Spleen (tissue), 11 donors: ENCODE measurements around the gene ATG4C. TPM values are rescaled to one million over a fixed set of nuclear protein-coding genes. Genes with fewer than 3 reads are reported as not detected.

Experiments
- DNase-seq: peaks from one replicate; pipeline ENCODE4 v3.0.0-alpha.2; 2020
- H3K27ac ChIP-seq, 8 donors: fragments of 200-600 bp; sonication (generic) in 7 of 8; 1 replicate in 4 of 8; 2 replicates in 4 of 8; pipeline versions ENCODE4 v1.5.0 to v1.8.0; 2016 to 2021; ENCODE audit warnings: inconsistent platforms in 4 of 8, mild to moderate bottlenecking in 4 of 8, moderate library complexity in 1 of 8
- H3K27me3 ChIP-seq, 7 donors: fragments of 200-600 bp; sonication (generic) in 6 of 7; replicated peaks in 1 of 7; 1 replicate in 4 of 7; 2 replicates in 3 of 7; pipeline versions ENCODE4 v1.5.0 to v1.8.0; 2016 to 2021; ENCODE audit warnings: inconsistent platforms in 3 of 7, mild to moderate bottlenecking in 1 of 7
- H3K36me3 ChIP-seq, 6 donors: fragments of 200-600 bp; sonication (generic) in 5 of 6; 1 replicate in 4 of 6; 2 replicates in 2 of 6; pipeline versions ENCODE4 v1.5.0 to v1.8.0; 2016 to 2021; ENCODE audit warnings: inconsistent platforms in 2 of 6
- H3K4me1 ChIP-seq, 6 donors: fragments of 200-600 bp; sonication (generic) in 5 of 6; 1 replicate in 3 of 6; 2 replicates in 3 of 6; pipeline versions ENCODE4 v1.5.0 to v1.8.0; 2016 to 2021; ENCODE audit warnings: inconsistent platforms in 3 of 6
- H3K4me3 ChIP-seq, 8 donors: fragments of 200-600 bp; sonication (generic) in 7 of 8; 1 replicate in 4 of 8; 2 replicates in 4 of 8; pipeline versions ENCODE4 v1.5.0 to v1.8.0; 2016 to 2021; ENCODE audit warnings: inconsistent platforms in 4 of 8, mild to moderate bottlenecking in 4 of 8, moderate library complexity in 2 of 8
- H3K9me3 ChIP-seq, 8 donors: fragments of 200-600 bp; sonication (generic) in 7 of 8; 1 replicate in 4 of 8; 2 replicates in 4 of 8; pipeline versions ENCODE4 v1.5.0 to v1.8.0; 2016 to 2021; ENCODE audit warnings: inconsistent platforms in 4 of 8
- CTCF ChIP-seq, 11 experiments: fragments of 200-600 bp in 7 of 11; fragments of 450-650 bp in 4 of 11; sonication (generic) in 4 of 11; IDR thresholded peaks in 8 of 11; conservative IDR thresholded peaks in 3 of 11; 1 replicate in 7 of 11; 2 replicates in 4 of 11; pipeline versions ENCODE4 v1.4.0 to v1.8.0; 2016 to 2021; ENCODE audit warnings: antibody characterized with exemption in 11 of 11, inconsistent platforms in 4 of 11, mild to moderate bottlenecking in 1 of 11
- POLR2A ChIP-seq, 3 donors: fragments of 450-650 bp; IDR thresholded peaks; one replicate each; pipeline ENCODE4 v1.5.1; 2017; ENCODE audit warnings: antibody characterized with exemption in 3 of 3, mild to moderate bottlenecking in 1 of 3
- POLR2AphosphoS5 ChIP-seq, 3 donors: sonication (generic); formaldehyde crosslinking; IDR thresholded peaks; one replicate each; pipeline ENCODE4 v1.5.1; 2017; ENCODE audit warnings: antibody characterized with exemption in 3 of 3
- WGBS, 5 donors: extraction: QIAGEN DNeasy Blood & Tissue Kit in 3 of 5; methylation state at CpG; one replicate each; pipeline versions ENCODE4 v1.1.5 to v1.1.7; 2013 to 2018; 5-methylcytosine and 5-hydroxymethylcytosine counted together
- intact Hi-C: fragments of 100-400 bp; cut with DNase I; formaldehyde crosslinking; loops from one replicate; pipeline ENCODE4 v1.15.0; 2023; ENCODE audit warnings: low total_unique reads
- polyA plus RNA-seq, 3 donors: library from polyadenylated mRNA; stranded (reverse); fragments of 200-250 nt; gene quantifications; one replicate each; pipeline ENCODE4 v1.2.1, GENCODE V29; 2013
- total RNA-seq, 7 donors: library from RNA; depleted of rRNA in 3 of 7; stranded (reverse); fragments of >200 nt in 3 of 7; fragmentation: NEBNext Ultra II Directional in 4 of 7; extraction: Animal tissue kit (Norgen Biotek cat#: 25700) in 4 of 7; gene quantifications; one replicate each; pipeline versions ENCODE4 v1.1.0 to v1.2.1, GENCODE V29; 2016 to 2021
- donor health status: healthy with polysubstance abuse.
- donor health status: DM: no; HTN: no; CAD: no; lungs with moderate emphysema.
- donor health status: DM: no; HTN: no; CAD: no.
- donor health status: Bipolar disorder and iron deficiency.
- donor health status: healthy.
- donor health status: DM: no; HTN: no; CAD: no.
- donor health status: DM: yes; HTN: yes; CAD: no.

The ATG4C gene
- total and polyA plus RNA-seq, 10 donors, result 9.3 to 24.1 (median 15.7) TPM

- no peak for DNase-seq
- H3K27me3 ChIP-seq, result peaks cover 0 to 6% (median 0%) of the 10 kb centered on the region in 7 donors
- 75 to 91% (median 83%) methylated on average over 6 of the region's 6 CpGs for WGBS, 5 donors
- H3K27ac ChIP-seq, result no peak overlapping the region
- H3K36me3 ChIP-seq, result no peaks in the 10 kb centered on the region
- intact Hi-C loops, result no loop called here
- no peaks in the 10 kb centered on the region for H3K9me3 ChIP-seq
- H3K4me3 ChIP-seq, result no peak overlapping the region
- no peaks in the 10 kb centered on the region for H3K4me1 ChIP-seq
- no peak for TF ChIP-seq POLR2A (IDR thresholded peaks at IDR 0.05)
- TF ChIP-seq POLR2AphosphoS5 (IDR thresholded peaks at IDR 0.05), result no peak
- no peak for TF ChIP-seq CTCF (IDR thresholded peaks at IDR 0.05 in 8 of 11, conservative IDR thresholded peaks at IDR 0.05 in 3 of 11)
Observed at GRCh38 chr1:62891956-62892562, 108.1 kb downstream of the ATG4C start.

GRCh38 chr1:62897788-62898187 lies 113.9 kb downstream of the ATG4C start:
- intact Hi-C loops, result no loop called here
- Histone ChIP-seq H3K4me1 (no peaks in the 10 kb centered on the region), H3K4me3 (no peak overlapping the region), H3K27me3 (no peaks in the 10 kb centered on the region), H3K36me3 (no peaks in the 10 kb centered on the region), H3K27ac (no peak overlapping the region), H3K9me3 (no peaks in the 10 kb centered on the region)
- no peak for TF ChIP-seq CTCF (IDR thresholded peaks at IDR 0.05 in 8 of 11, conservative IDR thresholded peaks at IDR 0.05 in 3 of 11)
- no peak for TF ChIP-seq POLR2A (IDR thresholded peaks at IDR 0.05)
- TF ChIP-seq POLR2AphosphoS5 (IDR thresholded peaks at IDR 0.05), result no peak
- DNase-seq, result no peak

GRCh38 chr1:62900566-62900965 lies 116.6 kb downstream of the ATG4C start:
- Histone ChIP-seq H3K27ac (no peak overlapping the region), H3K36me3 (no peaks in the 10 kb centered on the region), H3K9me3 (no peaks in the 10 kb centered on the region), H3K4me1 (no peaks in the 10 kb centered on the region), H3K27me3 (no peaks in the 10 kb centered on the region), H3K4me3 (no peak overlapping the region)
- TF ChIP-seq POLR2AphosphoS5 (IDR thresholded peaks at IDR 0.05), result no peak
- no peak for TF ChIP-seq CTCF (IDR thresholded peaks at IDR 0.05 in 8 of 11, conservative IDR thresholded peaks at IDR 0.05 in 3 of 11)
- no peak for TF ChIP-seq POLR2A (IDR thresholded peaks at IDR 0.05)
- WGBS, 5 donors, result 85 to 96% (median 95%) methylated on average over 1 of the region's 1 CpG
- no peak for DNase-seq
- intact Hi-C loops, result no loop called here

GRCh38 chr1:62901650-62902049 lies 117.7 kb downstream of the ATG4C start:
- Histone ChIP-seq H3K27ac (no peak overlapping the region), H3K9me3 (no peaks in the 10 kb centered on the region), H3K4me1 (no peaks in the 10 kb centered on the region), H3K36me3 (no peaks in the 10 kb centered on the region), H3K4me3 (no peak overlapping the region), H3K27me3 (no peaks in the 10 kb centered on the region)
- WGBS, 5 donors, result 61 to 89% (median 83%) methylated on average over 1 of the region's 1 CpG
- TF ChIP-seq POLR2AphosphoS5 (IDR thresholded peaks at IDR 0.05) (no peak), CTCF (IDR thresholded peaks at IDR 0.05 in 8 of 11, conservative IDR thresholded peaks at IDR 0.05 in 3 of 11) (no peak), POLR2A (IDR thresholded peaks at IDR 0.05) (no peak)
- intact Hi-C loops, result no loop called here
- no peak for DNase-seq
